NCI-H1417 (cell line): ENCODE data around the gene OR2F1.

ENCODE experiments used
- DNase-seq, 3 experiments: peaks; one replicate each; lab custom pipeline; 2025; lab: John Stamatoyannopoulos, UW

The OR2F1 gene, protein sequence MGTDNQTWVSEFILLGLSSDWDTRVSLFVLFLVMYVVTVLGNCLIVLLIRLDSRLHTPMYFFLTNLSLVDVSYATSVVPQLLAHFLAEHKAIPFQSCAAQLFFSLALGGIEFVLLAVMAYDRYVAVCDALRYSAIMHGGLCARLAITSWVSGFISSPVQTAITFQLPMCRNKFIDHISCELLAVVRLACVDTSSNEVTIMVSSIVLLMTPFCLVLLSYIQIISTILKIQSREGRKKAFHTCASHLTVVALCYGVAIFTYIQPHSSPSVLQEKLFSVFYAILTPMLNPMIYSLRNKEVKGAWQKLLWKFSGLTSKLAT

GRCh38 chr7:143954544-143954943 lies at the start of gene OR2F1:
TSS of gene OR2F1 (plus strand) at chr7:143954844. CDS start at chr7:143959971, 5,127 bp downstream.
- no peak for DNase-seq

DNA sequence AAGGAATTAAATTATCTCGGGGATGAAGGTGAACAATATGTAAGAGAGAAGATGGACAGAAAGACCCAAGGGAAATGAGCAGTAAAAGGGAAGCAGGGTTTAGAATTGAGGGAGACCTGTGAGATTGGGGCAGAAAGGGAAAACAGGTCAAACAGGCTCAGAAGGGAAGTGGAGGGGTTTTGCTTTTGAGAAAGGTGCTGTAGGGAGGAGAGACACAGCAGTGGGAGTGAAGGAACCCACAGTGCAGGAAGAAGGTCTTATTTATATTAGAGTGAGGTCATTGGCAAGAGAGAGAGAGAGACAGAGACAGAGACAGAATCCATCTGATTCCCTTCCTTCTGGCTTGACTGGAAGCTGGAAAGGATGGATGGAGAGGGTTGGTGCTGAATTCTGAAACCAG lies 49.1 kb upstream of the OR2F1 start:
- no peak for DNase-seq

DNA sequence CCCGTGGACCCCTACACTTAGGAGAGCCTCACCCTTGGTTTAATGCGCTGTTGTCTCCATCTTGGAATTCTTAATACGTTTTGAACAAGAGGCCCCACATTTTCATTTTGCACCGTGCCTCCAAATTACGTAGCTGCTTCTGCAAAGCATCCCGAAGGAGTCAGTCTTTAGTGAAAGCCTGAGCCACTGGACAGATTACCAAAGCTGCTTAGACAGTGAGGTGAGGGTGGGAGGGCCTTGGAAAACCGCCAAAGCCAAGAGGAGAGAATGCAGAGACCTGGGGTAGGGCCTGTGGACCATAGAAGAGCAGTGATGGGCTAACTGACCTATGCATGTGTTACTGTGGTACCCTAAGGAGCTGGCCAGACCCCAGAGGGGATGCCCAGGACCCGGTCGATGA lies 48.5 kb upstream of the OR2F1 start:
- DNase-seq, result no peak

DNA sequence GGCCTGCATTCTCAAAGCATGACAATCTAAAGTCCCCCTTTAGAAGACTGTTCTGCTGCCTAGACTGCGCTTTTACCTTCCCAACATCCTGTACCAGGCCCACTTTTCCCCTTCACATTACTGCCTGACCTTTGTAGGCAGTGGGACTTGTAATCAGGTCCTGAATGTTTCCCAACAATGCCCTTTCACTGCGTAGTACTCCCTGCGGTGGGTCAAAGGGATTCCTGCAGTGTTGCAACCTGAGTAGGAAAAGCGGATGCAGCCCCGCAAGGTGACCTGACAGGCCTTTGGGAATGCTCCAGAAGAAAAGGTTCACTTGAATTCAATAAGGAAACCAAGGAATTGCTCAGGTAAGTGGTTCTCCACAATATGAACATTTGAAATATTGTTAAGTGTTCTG lies 47.7 kb upstream of the OR2F1 start:
- no peak for DNase-seq

DNA sequence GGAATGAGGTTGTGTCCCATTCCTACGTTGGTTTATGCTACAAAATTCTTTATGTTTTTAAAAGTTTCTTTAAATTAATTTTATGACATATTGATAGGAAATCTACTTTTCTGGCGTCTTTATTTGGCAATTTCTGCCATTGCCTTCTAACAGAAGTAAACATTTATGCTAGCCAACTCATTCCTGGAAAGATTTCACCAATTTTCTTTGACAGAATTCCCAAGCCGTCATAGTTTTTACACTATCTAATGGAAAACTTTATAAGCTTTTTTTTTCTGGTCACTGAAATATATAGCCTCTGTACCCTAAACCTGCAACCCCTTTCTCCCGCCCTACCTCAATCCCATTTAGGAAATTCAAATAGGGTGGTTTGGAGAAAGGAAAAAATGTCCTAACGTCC lies 46.5 kb upstream of the OR2F1 start:
- no peak for DNase-seq

DNA sequence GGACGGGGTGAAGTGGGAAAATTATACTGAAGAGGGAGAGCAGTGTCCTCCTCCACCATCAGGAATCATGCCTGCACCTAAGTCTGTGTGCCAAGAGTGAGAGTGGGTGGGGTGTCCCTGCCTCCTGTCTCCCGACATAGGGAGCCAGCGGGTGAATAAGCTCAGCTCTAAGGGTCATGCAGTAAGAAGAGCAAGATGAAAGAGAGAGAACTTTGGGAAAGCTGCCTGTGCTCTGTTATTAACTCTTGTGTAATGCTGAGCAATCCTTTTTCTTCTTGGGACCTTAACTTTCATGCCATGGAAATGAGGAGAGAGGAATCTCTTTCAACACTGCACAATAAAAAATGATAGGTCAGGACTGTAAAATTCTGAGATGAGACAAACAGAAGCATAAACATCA lies 44.8 kb upstream of the OR2F1 start:
- no peak for DNase-seq

GRCh38 chr7:143910473-143911248 lies 44.0 kb upstream of the OR2F1 start:
- DNase-seq, result no peak

- DNase-seq, result no peak
These were observed 40.6 kb upstream of the OR2F1 start for GRCh38 chr7:143913945-143914615.

GRCh38 chr7:143914938-143915652 lies 39.5 kb upstream of the OR2F1 start:
- DNase-seq, result no peak

- no peak for DNase-seq
These were observed 29.8 kb upstream of the OR2F1 start for GRCh38 chr7:143924851-143925250.

DNA sequence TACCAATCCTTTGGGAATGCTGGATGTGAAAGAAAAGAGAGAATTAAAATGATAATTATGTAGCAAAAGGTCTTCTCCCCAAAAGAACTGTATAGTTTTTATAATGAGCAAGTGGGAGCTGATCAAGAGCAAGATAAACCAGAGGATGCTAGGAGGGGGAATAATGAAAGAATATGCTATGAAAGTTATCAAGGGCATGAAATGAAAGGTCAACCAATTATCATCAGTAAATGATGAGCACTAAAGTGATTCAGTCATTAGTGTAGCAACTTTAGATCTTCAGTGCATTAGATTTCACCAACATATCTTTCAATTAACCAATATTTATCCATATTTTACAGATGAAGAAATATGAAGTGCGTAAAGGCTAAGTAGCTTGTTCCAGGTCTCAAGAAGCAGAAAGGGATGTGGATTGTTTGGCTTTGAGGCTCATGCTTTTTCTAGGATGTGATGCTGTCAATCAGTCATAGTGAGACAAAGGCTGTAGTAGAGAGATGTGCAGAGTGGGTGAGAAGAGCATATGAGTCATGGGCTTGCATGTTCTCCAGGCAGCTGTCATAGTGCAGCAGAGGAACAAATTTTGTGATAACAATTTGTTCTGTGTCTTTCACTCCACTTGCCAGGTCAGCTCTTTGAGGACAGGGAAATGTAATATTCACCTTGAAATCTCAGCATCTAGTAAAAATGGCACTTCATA lies 25.3 kb upstream of the OR2F1 start:
- DNase-seq, result peak in 1 of 3 experiments; percentile 8

- DNase-seq, result no peak
These were observed 22.9 kb upstream of the OR2F1 start for GRCh38 chr7:143931739-143932138.

DNA sequence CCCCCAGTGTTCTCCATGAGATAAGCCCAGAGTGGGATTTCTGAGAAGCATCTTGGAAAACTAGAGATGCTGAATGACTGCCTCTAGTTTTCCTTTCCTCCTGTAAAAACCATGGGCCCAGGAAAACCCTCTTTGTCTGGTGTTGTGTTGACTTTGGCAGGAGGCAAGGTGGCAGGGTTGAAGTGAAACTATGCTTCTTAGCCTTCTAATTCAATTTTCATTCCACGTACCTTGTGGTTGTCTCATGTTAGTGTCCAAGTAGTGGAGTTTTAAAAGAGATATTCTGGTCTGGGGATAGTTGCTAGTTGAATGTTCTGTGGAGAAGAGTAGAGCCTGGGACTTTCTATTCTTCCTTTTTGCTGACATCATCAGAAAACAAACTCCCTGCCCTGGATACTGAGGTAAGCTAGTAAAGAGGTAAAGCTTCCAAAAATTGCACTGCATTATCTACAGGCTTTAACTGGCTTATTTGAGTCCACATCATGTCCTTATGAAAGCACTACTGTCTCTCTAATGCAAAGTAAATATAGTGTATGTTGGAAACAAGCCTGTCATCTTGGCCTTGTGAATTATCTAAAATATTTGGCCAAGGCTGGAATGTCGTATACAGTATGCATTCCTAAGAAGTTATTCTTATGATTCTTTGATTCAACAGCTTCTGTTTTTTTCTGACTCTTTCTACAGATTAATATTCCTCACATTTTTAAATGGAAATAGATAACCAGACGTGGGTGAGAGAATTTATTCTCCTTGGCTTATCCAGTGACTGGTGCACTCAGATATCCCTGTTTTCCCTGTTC lies 19.9 kb upstream of the OR2F1 start, which contains the start of gene OR2F2:
Gene OR2F2, plus strand, starts transcription at position 708 of the 800 bp plus-strand sequence. Its CDS starts 0 bp downstream, at position 708.
- DNase-seq, result no peak

DNA sequence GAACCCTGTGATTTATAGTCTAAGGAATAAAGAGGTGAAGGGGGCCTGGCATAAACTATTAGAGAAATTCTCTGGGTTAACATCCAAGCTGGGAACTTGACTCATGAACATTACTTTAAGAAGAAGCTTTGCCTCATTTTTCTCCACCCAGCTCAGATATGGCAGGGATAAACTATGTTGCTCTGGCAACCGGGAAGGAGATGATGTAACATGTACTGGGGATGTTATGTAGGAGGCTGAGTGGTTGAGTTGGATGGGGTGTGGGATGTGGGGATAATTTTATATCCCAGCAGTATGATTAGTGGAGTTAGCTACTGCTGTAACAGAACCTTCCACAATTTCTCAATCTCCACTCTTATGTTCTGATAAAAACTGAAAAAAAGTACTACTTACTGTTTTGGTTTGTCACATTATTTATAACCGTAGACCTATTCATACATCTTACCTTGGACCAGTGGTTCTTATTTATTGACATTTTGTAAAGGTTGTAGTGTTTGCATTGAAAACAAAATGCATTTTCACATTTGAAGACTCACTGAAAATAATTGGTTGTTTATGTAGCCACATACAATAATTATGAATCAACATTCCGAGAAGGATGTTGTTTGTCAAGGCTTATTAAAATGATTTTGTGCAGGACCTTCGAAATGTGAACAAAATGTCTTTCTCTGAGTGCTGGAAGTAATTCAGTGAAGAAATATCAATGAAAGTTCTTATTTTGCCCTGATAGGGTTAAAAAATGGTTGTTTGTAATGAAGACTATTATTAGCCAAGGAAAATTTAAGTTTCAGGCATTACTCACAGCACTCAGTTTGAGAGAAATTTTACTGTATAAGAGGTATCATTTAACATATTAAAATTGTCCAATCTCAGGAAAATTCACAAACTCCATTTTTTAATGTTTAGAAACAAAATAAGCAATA lies 18.3 kb upstream of the OR2F1 start:
- DNase-seq, result peak in 1 of 3 experiments; percentile 25

- DNase-seq, result no peak
These were observed 16.0 kb upstream of the OR2F1 start for GRCh38 chr7:143938379-143939243.

GRCh38 chr7:143945423-143945822 lies 9.2 kb upstream of the OR2F1 start:
- DNase-seq, result no peak

DNA sequence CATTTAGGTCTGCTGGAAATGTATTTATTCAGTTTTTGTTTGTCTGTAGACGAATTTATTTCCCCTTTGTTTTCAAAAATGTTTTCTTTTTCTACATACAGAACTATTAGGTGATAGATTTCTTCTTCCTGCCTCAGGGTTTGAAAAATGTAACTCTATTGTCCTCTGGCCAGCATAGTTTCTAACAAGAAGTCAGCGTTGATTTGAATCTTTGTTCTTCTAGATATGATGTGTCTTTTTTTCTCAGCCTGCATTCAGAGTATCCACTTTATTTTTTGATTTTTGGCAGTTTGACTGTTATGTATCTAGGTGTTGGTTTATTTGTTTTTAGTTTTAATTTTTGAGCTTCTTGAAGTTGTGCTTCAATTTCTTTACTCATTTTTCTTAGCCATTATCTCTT lies 7.5 kb upstream of the OR2F1 start:
- DNase-seq, result no peak

- DNase-seq, result no peak
These were observed 5.9 kb upstream of the OR2F1 start for GRCh38 chr7:143948733-143949132.

- DNase-seq, result no peak
These were observed 1.2 kb upstream of the OR2F1 start for GRCh38 chr7:143953421-143953820.
